Heart left ventricle (tissue), 13 donors: Measurements from ENCODE around the gene FOXP1.

Experiments
- POLR2A ChIP-seq, 2 donors: fragments of 450-650 bp; IDR thresholded peaks; one replicate each; pipeline ENCODE4 v1.6.1; 2017; ENCODE audit warnings: antibody characterized with exemption in 2 of 2, mild to moderate bottlenecking in 2 of 2, moderate library complexity in 2 of 2
- TF ChIP-seq, protein P1 (sequence below), 12 donors: fragments of 200-600 bp; sonication (generic) in 4 of 12; IDR thresholded peaks; one replicate each; pipeline versions ENCODE4 v1.5.0 to v1.8.0; 2018 to 2022; ENCODE audit warnings: antibody characterized with exemption in 12 of 12, mild to moderate bottlenecking in 5 of 12
- donor health status: ischemic (EF 13 %, LVEDD 7.1; RV severe dilation, severe dysfunction).
- donor health status: DM: no; HTN: yes; CAD: no.
- donor health status: DM: no; HTN: no; CAD: no.
- donor health status: ischemic (EF 25% LVEDD 6.9; RV normal size, moderate dysfunction).
- donor health status: ischemic (EF 25% LVEDD 5.7; RV mildly dilated, moderate dysfunction).
- donor health status: ischemic (EF 35%, LVEDD 5.7; RV mildly dilated, moderate dysfunction).
- donor health status: nonischemic (EF 11% LVEDD 7.7; RV severe dilation, severe dysfunction).
- donor health status: DM: yes; HTN: yes; CAD: no.
- donor health status: PGD.
- donor health status: ischemic (EF 29% LVEDD 5.4; RV normal size, mild dysfunction).
- donor health status: nonischemic (EF 23%, LVEDD 6.1; RV moderate dilation, normal function).

- TF ChIP-seq, protein P1, sequence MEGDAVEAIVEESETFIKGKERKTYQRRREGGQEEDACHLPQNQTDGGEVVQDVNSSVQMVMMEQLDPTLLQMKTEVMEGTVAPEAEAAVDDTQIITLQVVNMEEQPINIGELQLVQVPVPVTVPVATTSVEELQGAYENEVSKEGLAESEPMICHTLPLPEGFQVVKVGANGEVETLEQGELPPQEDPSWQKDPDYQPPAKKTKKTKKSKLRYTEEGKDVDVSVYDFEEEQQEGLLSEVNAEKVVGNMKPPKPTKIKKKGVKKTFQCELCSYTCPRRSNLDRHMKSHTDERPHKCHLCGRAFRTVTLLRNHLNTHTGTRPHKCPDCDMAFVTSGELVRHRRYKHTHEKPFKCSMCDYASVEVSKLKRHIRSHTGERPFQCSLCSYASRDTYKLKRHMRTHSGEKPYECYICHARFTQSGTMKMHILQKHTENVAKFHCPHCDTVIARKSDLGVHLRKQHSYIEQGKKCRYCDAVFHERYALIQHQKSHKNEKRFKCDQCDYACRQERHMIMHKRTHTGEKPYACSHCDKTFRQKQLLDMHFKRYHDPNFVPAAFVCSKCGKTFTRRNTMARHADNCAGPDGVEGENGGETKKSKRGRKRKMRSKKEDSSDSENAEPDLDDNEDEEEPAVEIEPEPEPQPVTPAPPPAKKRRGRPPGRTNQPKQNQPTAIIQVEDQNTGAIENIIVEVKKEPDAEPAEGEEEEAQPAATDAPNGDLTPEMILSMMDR (IDR thresholded peaks at IDR 0.05) = no peak
- TF ChIP-seq POLR2A (IDR thresholded peaks at IDR 0.05) = no peak
Observed at GRCh38 chr3:71504250-71505036, 79.1 kb downstream of the FOXP1 start.
